ENCODE data around the gene BST1.
A peak's percentile ranks its signal among the peaks of the same experiment; 100 is the strongest.

The BST1 gene

GRCh38 chr4:15776871-15777648 is 74.2 kb downstream of the BST1 start:
- no peak for TF ChIP-seq CTCF (IDR thresholded peaks at IDR 0.05; ENCODE audit: insufficient read depth, low read depth, low read length, missing control alignments)
- DNase-seq (ENCODE audit: low read depth), result no peak
- no peak overlapping the region for H3K4me3 ChIP-seq (ENCODE audit: low read length)

- no peak overlapping the region for H3K4me3 ChIP-seq (ENCODE audit: low read length)
These were observed 74.9 kb downstream of the BST1 start for GRCh38 chr4:15777697-15778288.

GRCh38 chr4:15778289-15779241 is 75.7 kb downstream of the BST1 start, which contains the start of gene CD38:
Gene CD38, plus strand, starts transcription at chr4:15778328. Its CDS starts 87 bp downstream, at chr4:15778415.
- H3K4me3 ChIP-seq (ENCODE audit: low read length), result peak within 1 kb of the TSS; percentile 41
- TF ChIP-seq CTCF (IDR thresholded peaks at IDR 0.05; ENCODE audit: insufficient read depth, low read depth, low read length, missing control alignments), result no peak
- DNase-seq (ENCODE audit: low read depth), result no peak

More at GRCh38 chr4:15777697-15778288, 74.9 kb downstream of the BST1 start:
- no peak for DNase-seq (ENCODE audit: low read depth)
- TF ChIP-seq CTCF (IDR thresholded peaks at IDR 0.05; ENCODE audit: insufficient read depth, low read depth, low read length, missing control alignments), result no peak

GRCh38 chr4:15779306-15779705 is 76.4 kb downstream of the BST1 start:
- peak; percentile 62 for DNase-seq (ENCODE audit: low read depth)
- TF ChIP-seq CTCF (IDR thresholded peaks at IDR 0.05; ENCODE audit: insufficient read depth, low read depth, low read length, missing control alignments), result peak; percentile 48
- H3K4me3 ChIP-seq (ENCODE audit: low read length), result peak overlapping the region; percentile 41

- peak; percentile 27 for DNase-seq (ENCODE audit: low read depth)
- no peak for TF ChIP-seq CTCF (IDR thresholded peaks at IDR 0.05; ENCODE audit: insufficient read depth, low read depth, low read length, missing control alignments)
- H3K4me3 ChIP-seq (ENCODE audit: low read length), result no peak overlapping the region
These were observed 76.9 kb downstream of the BST1 start for GRCh38 chr4:15779809-15780208.

- H3K4me3 ChIP-seq (ENCODE audit: low read length), result no peak overlapping the region
- peak; percentile 19 for DNase-seq (ENCODE audit: low read depth)
- no peak for TF ChIP-seq CTCF (IDR thresholded peaks at IDR 0.05; ENCODE audit: insufficient read depth, low read depth, low read length, missing control alignments)
These were observed 78.7 kb downstream of the BST1 start for GRCh38 chr4:15781427-15782095.
